ENCODE results near the gene WASF3. TPM values are rescaled to one million over a fixed set of nuclear protein-coding genes. Genes with fewer than 3 reads are reported as not detected.
"Not testable (repeated sequence)": the region's sequence is repeated elsewhere in the genome, so short reads cannot be mapped to it uniquely, and the experiment has no call there.

The WASF3 gene
- total RNA-seq, 2 experiments from 2014 or later: 0.10 TPM; not detected in 1

GRCh38 chr13:26718872-26719271 is 161.4 kb downstream of the WASF3 start:
- no peak overlapping the region for H3K4me3 Mint-ChIP-seq
- H3K4me1 Mint-ChIP-seq (ENCODE audit: low read depth): peaks cover 17% of the 10 kb centered on the region
- intact Hi-C loops (cut with micrococcal nuclease): no loop called here
- POLR2A ChIA-PET: no interaction called here
- H3K27me3 Mint-ChIP-seq: no peaks in the 10 kb centered on the region
- no peaks in the 10 kb centered on the region for H3K36me3 Mint-ChIP-seq
- no peak overlapping the region for H3K27ac Mint-ChIP-seq
- DNase-seq: no peak
- no peaks in the 10 kb centered on the region for H3K9me3 Mint-ChIP-seq
- CTCF ChIA-PET: interaction anchor here (1.6 kb wide), 1 partner anchor 153 kb away, joined by 4 read pairs; no protein-coding TSS in a partner anchor

GRCh38 chr13:26719356-26719945 is 162.0 kb downstream of the WASF3 start:
- Mint-ChIP-seq H3K4me1 (ENCODE audit: low read depth) (peaks cover 17% of the 10 kb centered on the region), H3K4me3 (no peak overlapping the region), H3K27me3 (no peaks in the 10 kb centered on the region), H3K36me3 (no peaks in the 10 kb centered on the region), H3K9me3 (no peaks in the 10 kb centered on the region), H3K27ac (no peak overlapping the region)
- intact Hi-C loops (cut with micrococcal nuclease): no loop called here
- ChIA-PET CTCF (interaction anchor here (0.8 to 1.7 kb wide), 3 partner anchors 21 to 534 kb away, joined by 4 to 6 read pairs (median 4); no protein-coding TSS in a partner anchor), POLR2A (no interaction called here)
- DNase-seq: no peak

GRCh38 chr13:26721251-26722121 is 164.0 kb downstream of the WASF3 start:
- Mint-ChIP-seq H3K4me1 (ENCODE audit: low read depth) (peaks cover 17% of the 10 kb centered on the region), H3K27ac (peak overlapping the region; percentile 53), H3K36me3 (no peaks in the 10 kb centered on the region), H3K27me3 (no peaks in the 10 kb centered on the region), H3K4me3 (peak overlapping the region; percentile 50), H3K9me3 (no peaks in the 10 kb centered on the region)
- POLR2A ChIA-PET: no interaction called here
- CTCF ChIA-PET: no interaction called here
- intact Hi-C loops (cut with micrococcal nuclease): no loop called here
- peak; percentile 52 for DNase-seq

DNA sequence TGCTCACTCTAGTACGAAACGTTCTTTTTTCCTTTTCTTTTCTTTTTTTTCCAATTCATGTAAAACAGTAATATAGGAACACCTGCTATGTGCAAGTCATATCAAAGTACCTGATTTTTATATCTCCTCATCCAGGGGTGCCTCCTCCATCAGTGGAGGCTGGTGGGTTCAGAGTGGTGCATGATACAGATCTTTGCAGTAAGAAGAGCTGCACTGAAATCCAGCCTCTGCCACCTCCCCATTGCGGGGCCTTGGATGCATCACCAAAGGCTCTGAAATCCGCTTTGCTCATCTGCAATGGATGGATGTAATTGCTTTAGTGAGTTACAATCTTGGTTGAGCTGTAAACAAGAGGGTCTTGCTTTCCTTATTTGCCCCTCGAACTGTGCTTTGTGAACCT is 164.8 kb downstream of the WASF3 start:
- ChIA-PET CTCF (interaction anchor here (1.1 kb wide), 1 partner anchor 24 kb away, joined by 3 read pairs; no protein-coding TSS in a partner anchor), POLR2A (no interaction called here)
- Mint-ChIP-seq H3K27ac (no peak overlapping the region), H3K9me3 (no peaks in the 10 kb centered on the region), H3K27me3 (no peaks in the 10 kb centered on the region), H3K4me3 (no peak overlapping the region), H3K36me3 (no peaks in the 10 kb centered on the region), H3K4me1 (ENCODE audit: low read depth) (peaks cover 17% of the 10 kb centered on the region)
- intact Hi-C loops (cut with micrococcal nuclease): no loop called here
- DNase-seq: no peak

DNA sequence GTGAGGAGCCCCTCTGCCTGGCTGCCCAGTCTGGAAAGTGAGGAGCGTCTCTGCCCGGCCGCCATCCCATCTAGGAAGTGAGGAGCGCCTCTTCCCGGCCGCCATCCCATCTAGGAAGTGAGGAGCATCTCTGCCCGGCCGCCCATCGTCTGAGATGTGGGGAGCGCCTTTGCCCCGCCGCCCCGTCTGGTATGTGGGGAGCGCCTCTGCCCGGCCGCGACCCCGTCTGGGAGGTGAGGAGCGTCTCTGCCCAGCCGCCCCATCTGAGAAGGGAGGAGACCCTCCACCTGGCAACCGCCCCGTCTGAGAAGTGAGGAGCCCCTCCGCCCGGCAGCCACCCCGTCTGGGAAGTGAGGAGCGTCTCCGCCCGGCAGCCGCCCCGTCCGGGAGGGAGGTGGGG is 166.1 kb downstream of the WASF3 start:
- POLR2A ChIA-PET; H3K27ac Mint-ChIP-seq; H3K36me3 Mint-ChIP-seq; DNase-seq; H3K27me3 Mint-ChIP-seq; H3K9me3 Mint-ChIP-seq; intact Hi-C loops (cut with micrococcal nuclease); H3K4me3 Mint-ChIP-seq; CTCF ChIA-PET: not testable (repeated sequence)
- peaks cover 17% of the 10 kb centered on the region for H3K4me1 Mint-ChIP-seq (ENCODE audit: low read depth)

DNA sequence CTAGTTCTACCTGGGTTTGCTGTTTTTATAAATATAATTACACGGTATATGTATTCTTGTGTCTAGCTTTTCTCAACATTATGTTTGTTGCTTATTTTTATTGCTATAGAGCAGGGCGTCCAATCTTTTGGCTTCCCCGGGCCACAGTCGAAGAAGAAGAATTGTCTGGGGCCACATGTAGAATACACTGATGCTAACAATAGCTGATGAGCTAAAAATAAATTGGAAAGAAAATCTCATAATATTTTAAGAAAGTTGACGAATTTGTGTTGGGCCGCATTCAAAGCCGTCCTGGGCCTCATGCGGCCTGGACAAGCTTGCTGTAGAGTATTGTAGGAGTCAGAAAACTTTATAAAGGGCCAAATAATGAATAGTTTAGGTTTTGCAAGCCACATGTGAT is 169.2 kb downstream of the WASF3 start:
- no peaks in the 10 kb centered on the region for H3K27me3 Mint-ChIP-seq
- no peak for DNase-seq
- no peak overlapping the region for H3K27ac Mint-ChIP-seq
- peaks cover 6% of the 10 kb centered on the region for H3K4me1 Mint-ChIP-seq (ENCODE audit: low read depth)
- H3K4me3 Mint-ChIP-seq: no peak overlapping the region
- ChIA-PET CTCF (interaction anchor here (1.4 kb wide), 1 partner anchor 28 kb away, joined by 4 read pairs; no protein-coding TSS in a partner anchor), POLR2A (no interaction called here)
- intact Hi-C loops (cut with micrococcal nuclease): no loop called here
- H3K36me3 Mint-ChIP-seq: no peaks in the 10 kb centered on the region
- H3K9me3 Mint-ChIP-seq: no peaks in the 10 kb centered on the region

DNA sequence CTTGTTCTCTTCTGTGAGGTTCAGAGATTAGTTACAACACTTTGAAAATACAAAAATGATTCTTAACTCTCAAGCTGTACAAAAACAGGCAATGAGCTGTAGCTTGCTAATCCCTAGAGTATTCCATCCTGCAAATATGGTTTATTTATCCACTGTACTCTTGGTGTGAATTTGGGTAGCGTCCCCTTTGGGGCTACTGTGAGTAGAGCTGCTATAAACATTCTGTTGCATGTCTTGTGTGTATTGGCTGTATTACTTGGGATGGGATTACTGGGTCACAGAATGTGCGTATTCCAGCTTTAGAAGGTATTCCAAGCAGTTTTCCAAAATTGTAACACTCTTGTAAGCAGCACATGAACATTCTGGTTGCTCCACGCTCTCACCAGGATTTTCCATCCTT is 169.6 kb downstream of the WASF3 start:
- no peaks in the 10 kb centered on the region for H3K36me3 Mint-ChIP-seq
- intact Hi-C loops (cut with micrococcal nuclease): no loop called here
- no peak overlapping the region for H3K27ac Mint-ChIP-seq
- ChIA-PET CTCF (interaction anchor here (1.4 kb wide), 1 partner anchor 29 kb away, joined by 4 read pairs; no protein-coding TSS in a partner anchor), POLR2A (no interaction called here)
- H3K4me1 Mint-ChIP-seq (ENCODE audit: low read depth): peaks cover 3% of the 10 kb centered on the region
- DNase-seq: no peak
- no peaks in the 10 kb centered on the region for H3K27me3 Mint-ChIP-seq
- no peaks in the 10 kb centered on the region for H3K9me3 Mint-ChIP-seq
- H3K4me3 Mint-ChIP-seq: no peak overlapping the region

DNA sequence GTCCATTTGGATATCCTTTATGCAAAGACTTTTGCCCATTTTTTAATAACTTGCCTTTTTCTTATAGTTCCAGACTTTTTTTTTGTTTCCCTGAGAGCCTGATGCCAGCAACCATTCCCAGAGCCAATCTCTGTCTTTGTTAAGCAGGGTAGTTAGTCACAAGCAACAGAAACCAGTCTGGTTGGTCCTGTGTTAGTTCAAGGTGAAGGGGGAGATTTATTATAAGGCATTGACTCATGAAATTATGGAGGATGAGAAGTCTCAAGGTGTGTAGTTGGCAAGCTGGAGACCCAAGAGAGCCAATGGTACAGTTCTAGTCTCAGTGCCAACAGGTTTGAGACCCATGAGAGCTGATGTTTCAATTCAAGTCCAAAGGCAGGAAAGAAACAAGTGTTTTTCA is 170.2 kb downstream of the WASF3 start:
- H3K9me3 Mint-ChIP-seq: no peaks in the 10 kb centered on the region
- no peaks in the 10 kb centered on the region for H3K4me1 Mint-ChIP-seq (ENCODE audit: low read depth)
- no peak overlapping the region for H3K4me3 Mint-ChIP-seq
- no peak overlapping the region for H3K27ac Mint-ChIP-seq
- ChIA-PET POLR2A (no interaction called here), CTCF (interaction anchor here (1.4 kb wide), 1 partner anchor 29 kb away, joined by 4 read pairs; no protein-coding TSS in a partner anchor)
- H3K36me3 Mint-ChIP-seq: no peaks in the 10 kb centered on the region
- no peak for DNase-seq
- intact Hi-C loops (cut with micrococcal nuclease): no loop called here
- H3K27me3 Mint-ChIP-seq: no peaks in the 10 kb centered on the region

GRCh38 chr13:26735677-26736076 is 178.2 kb downstream of the WASF3 start:
- no peak for DNase-seq
- POLR2A ChIA-PET: no interaction called here
- no peak overlapping the region for H3K27ac Mint-ChIP-seq
- intact Hi-C loops (cut with micrococcal nuclease): no loop called here
- peaks cover 20% of the 10 kb centered on the region for H3K9me3 Mint-ChIP-seq
- peaks cover 9% of the 10 kb centered on the region for H3K36me3 Mint-ChIP-seq
- CTCF ChIA-PET: no interaction called here
- no peaks in the 10 kb centered on the region for H3K4me1 Mint-ChIP-seq (ENCODE audit: low read depth)
- H3K4me3 Mint-ChIP-seq: no peak overlapping the region
- H3K27me3 Mint-ChIP-seq: peaks cover 3% of the 10 kb centered on the region

Other genes with a start within 250 kb of the WASF3 start
- gene GPR12, start 203.1 kb downstream of the WASF3 start, total RNA-seq: not detected

All from activated CD4-positive, alpha-beta memory T cell treated with anti-CD3 and anti-CD28 coated beads for 36 hours (primary cell).